HG03342 (cell line): ENCODE measurements around the gene TMBIM4.
"Not testable (repeated sequence)": the region's sequence is repeated elsewhere in the genome, so short reads cannot be mapped to it uniquely, and the experiment has no call there.

ENCODE experiments used
- ATAC-seq: cut with Tn5 transposase; IDR thresholded peaks from one replicate; pipeline ENCODE4 v1.9.1; 2021; ENCODE audit warnings: mild to moderate bottlenecking, moderate library complexity; ENCODE audit not compliant: unreplicated experiment

The TMBIM4 gene

GRCh38 chr12:66187036-66187435 lies 17.2 kb upstream of the TMBIM4 start:
- no peak for ATAC-seq

DNA sequence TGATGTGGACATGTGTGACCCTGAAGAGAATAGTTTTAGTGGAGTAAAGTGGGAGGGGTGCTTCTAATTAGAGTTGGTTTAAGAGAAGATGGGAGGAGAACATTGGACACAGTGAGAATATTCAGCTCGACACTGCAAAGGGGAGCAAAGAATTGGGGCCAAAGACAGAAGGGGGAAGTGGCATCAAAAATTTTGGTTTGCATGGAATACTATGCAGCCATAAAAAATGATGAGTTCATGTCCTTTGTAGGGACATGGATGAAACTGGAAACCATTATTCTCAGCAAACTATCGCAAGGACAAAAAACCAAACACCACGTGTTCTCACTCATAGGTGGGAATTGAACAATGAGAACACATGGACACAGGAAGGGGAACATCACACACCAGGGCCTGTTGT lies 15.0 kb upstream of the TMBIM4 start:
- not testable (repeated sequence) for ATAC-seq

GRCh38 chr12:66182956-66183355 lies 13.2 kb upstream of the TMBIM4 start:
- ATAC-seq = no peak

GRCh38 chr12:66176105-66176900 lies 6.5 kb upstream of the TMBIM4 start:
- no peak for ATAC-seq

GRCh38 chr12:66174391-66175325 lies 4.9 kb upstream of the TMBIM4 start:
- not testable (repeated sequence) for ATAC-seq

- ATAC-seq = no peak
These were observed 810 bp upstream of the TMBIM4 start for GRCh38 chr12:66170606-66171005.

DNA sequence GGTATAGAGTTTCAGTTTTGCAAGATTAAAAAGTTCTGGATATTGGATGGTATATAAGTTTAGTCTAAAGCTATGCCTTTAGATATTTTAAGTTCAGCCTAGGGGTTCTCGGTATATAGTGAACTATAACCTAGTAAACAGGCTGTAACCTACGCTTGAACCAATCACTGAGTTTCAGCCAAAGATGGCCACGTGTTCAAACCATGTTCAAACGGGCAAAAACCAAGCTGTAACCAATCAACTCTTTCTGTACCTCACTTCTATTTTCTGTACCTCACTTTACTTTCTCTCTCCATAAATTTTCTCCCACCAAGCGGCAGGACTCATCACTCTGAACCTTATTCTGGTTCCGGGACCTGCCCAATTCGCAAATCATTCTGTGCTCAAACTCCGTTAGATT lies 1.4 kb downstream of the TMBIM4 start:
- ATAC-seq = no peak

- ATAC-seq = no peak
These were observed 3.2 kb downstream of the TMBIM4 start for GRCh38 chr12:66166561-66166960.

- no peak for ATAC-seq
These were observed 4.7 kb downstream of the TMBIM4 start for GRCh38 chr12:66165141-66165540.

DNA sequence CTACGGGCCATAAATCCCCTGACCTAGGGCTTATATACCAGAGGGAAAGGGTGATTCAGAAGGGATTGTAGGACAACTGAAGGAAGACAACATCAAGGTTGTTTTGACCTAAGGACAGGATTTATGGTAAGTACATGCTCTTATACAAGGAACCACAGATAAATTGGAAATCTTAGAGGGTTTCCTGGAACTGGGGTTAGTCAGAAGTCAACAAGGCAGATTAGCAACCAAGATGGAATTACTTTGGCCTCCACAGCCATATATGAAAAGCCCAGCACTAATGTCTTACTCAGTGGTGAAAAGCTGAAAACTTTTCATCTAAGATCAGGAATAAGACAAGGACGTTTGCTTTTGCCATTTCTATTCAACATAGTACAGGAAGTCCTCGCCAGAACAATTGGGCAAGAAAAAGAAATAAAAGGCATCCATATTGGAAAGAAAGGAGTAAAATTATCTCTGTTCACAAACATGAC lies 5.4 kb downstream of the TMBIM4 start:
- no peak for ATAC-seq

- ATAC-seq = no peak
These were observed 6.5 kb downstream of the TMBIM4 start for GRCh38 chr12:66163289-66163688.

DNA sequence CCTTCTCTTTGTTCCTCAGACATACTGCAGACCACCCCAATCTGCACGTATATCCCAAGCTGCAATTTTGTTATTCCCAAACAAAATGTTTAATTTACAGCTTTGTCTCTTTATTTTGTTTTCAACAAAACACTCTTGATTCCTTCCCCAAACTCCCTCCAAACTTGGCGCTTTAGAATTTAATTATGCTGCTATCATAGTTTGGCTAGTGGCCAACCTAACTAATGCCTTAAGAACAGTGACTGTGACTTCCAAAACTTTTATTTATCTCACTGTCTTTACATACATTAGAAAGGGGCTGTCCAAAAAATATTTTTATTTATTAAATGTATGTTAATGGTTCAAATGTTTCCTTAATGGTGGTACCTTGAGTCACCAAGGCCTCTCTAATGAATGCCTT lies 7.1 kb downstream of the TMBIM4 start:
- ATAC-seq = no peak

- no peak for ATAC-seq
These were observed 9.1 kb downstream of the TMBIM4 start for GRCh38 chr12:66160704-66161103.

GRCh38 chr12:66159123-66159522 lies 10.7 kb downstream of the TMBIM4 start:
- no peak for ATAC-seq

- no peak for ATAC-seq
These were observed 13.1 kb downstream of the TMBIM4 start for GRCh38 chr12:66156654-66157053.

GRCh38 chr12:66154776-66155175 lies 15.0 kb downstream of the TMBIM4 start:
- ATAC-seq = no peak

- ATAC-seq = no peak
These were observed 17.1 kb downstream of the TMBIM4 start for GRCh38 chr12:66152732-66153131.

DNA sequence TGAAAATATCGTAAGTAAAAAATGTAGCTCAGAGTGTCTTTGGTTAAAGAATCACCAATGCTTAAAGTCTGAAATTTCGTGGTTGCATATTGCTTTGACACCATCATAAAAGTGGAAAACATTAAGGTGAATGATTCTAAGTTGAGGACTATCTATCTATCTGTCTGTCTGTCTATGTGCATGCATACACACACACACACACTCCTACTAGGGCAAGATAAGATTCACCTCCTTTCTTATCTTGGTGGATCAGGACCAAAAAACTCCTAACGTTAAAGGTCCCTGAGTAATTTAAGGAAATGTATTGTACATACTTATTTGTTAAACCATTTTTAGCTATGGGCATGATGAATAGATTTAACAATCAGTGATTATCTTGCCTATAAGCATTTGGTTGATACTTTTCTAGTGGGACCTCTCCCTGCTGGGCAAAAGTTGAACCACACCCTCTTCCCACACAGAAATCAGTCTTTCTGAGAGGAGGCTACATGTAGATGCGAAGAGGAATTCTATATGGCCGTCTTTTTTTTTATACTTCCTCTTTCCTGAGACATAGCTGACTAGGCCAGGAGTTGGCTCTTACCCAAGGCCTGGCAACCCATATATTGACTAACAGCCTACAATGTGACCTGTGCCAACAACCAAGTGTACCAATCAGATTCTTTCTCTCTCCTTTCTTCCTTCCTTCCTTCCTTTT lies 19.9 kb downstream of the TMBIM4 start:
- no peak for ATAC-seq

GRCh38 chr12:66144791-66145754 lies 24.7 kb downstream of the TMBIM4 start:
- no peak for ATAC-seq

- no peak for ATAC-seq
These were observed 25.9 kb downstream of the TMBIM4 start for GRCh38 chr12:66143868-66144267.
